ENCODE results near the gene OTX1.

DNA sequence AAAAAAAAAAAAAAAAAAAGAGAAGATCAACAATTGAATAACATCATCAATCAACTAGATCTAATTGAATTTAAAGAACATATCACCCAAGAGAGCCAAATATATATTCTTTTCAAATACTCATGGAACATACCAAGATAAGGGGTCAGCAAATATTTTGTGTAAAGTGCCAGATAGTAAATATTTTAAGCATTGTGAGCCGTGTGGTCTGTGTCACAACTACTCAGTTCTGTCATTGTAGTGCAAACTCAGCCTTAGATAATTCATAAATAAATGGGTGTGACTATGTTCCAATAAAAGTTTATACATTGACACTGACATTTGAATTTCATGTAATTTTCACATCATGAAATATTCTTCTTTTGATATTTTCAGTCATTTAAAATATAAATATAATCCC, 45.9 kb downstream of the OTX1 start:
- TF ChIP-seq, protein P1, sequence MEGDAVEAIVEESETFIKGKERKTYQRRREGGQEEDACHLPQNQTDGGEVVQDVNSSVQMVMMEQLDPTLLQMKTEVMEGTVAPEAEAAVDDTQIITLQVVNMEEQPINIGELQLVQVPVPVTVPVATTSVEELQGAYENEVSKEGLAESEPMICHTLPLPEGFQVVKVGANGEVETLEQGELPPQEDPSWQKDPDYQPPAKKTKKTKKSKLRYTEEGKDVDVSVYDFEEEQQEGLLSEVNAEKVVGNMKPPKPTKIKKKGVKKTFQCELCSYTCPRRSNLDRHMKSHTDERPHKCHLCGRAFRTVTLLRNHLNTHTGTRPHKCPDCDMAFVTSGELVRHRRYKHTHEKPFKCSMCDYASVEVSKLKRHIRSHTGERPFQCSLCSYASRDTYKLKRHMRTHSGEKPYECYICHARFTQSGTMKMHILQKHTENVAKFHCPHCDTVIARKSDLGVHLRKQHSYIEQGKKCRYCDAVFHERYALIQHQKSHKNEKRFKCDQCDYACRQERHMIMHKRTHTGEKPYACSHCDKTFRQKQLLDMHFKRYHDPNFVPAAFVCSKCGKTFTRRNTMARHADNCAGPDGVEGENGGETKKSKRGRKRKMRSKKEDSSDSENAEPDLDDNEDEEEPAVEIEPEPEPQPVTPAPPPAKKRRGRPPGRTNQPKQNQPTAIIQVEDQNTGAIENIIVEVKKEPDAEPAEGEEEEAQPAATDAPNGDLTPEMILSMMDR (conservative IDR thresholded peaks at IDR 0.05 in 1 of 2, IDR thresholded peaks at IDR 0.05 in 1 of 2; ENCODE audit: low read depth in 1 of 2, low read length in 2 of 2) = no peak
- TF ChIP-seq EZH2 (IDR thresholded peaks at IDR 0.05; ENCODE audit: low read length, missing control alignments) = no peak

Measured in fibroblast of lung (primary cell).